Stimulated activated CD8-positive, alpha-beta memory T cell treated with anti-CD3 and anti-CD28 coated beads, Interleukin-12 subunit alpha, Interleukin-12 subunit beta, amount 100 ng/mL, for 1 hour (primary cell): ENCODE measurements around the gene SLC11A2.
A peak's percentile ranks its signal among the peaks of the same experiment; 100 is the strongest.
"Not testable (repeated sequence)": the region's sequence is repeated elsewhere in the genome, so short reads cannot be mapped to it uniquely, and the experiment has no call there.

Source experiments
- DNase-seq: peaks from one replicate; pipeline ENCODE4 v3.0.0-alpha.2; 2020; ENCODE audit warnings: low read depth

The SLC11A2 gene

DNA sequence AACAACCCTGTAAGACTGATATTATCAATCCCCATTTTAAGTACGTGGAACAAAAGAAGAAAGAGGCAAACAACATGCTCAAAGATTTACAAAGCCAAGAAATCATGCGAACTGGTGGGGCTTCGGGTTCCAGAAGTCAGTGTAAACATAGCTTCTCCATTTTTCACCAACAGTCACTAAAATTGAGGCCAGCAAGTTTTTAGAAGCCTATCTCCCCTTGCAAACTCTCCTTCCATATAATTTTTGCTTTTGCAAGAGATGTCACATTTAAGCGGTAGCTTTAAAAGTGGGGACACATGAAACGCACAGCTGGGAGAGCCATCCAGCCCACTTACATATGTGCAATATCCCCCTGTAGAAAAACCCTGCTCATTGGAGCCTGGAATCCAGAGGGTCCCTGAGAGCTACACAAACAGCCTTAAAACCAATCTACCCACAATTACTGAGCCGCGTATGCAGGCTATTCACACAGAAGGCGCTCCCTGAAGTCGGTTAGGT is 797 bp downstream of the SLC11A2 start:
- no peak for DNase-seq

DNA sequence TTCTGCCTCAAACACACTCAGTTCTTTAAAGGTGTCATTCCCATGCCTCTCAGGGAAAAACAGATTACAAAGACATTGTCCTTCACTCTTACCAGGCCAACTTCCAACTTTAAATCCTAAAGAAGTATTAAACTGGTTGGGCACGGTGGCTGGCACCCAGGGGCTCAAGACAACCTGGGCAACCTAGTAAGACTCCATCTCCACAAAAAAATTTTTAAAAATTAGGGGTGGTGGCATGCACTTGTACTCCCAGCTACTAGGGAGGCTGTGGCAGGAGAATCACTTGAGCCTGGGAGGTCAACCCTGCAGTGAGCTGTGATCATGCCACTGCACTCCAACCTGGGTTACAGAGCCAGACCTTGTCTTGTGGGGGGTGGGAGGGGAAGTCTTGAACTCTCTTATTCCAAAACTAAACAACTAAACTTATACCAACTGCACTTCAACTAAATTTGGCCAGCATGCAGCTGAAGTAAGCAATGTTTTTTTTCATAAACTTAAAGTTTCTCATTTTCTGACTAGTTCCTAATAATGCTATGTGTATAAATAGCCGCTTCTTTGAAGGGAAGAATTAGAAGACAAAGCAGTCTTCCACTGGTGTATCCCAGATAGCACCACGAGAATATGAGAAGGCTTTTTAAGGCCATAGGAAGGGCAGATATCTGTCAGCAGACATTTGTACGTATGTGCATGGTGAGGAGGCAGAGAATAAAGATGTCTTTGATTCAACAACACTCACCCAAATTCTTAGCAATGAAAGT is 2.4 kb downstream of the SLC11A2 start:
- DNase-seq: no peak

DNA sequence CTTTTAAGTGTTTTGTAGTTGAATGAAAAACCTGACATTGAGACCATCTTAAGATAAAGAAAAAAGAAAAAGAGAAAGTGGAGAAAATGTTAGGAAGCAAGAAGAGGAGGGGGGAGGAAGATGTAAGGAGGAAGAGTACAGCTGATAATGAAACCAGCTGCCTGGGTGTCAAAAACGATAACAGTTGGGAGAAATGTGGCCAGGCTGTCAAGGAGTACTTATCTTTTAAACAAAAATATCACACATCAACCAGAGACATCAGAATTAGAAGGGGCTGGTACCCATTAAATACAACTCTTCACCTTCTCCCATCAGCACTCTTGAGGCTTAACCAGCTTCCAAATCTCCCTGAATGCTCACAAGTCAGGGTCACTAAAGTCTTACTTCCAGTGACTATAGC is 4.5 kb downstream of the SLC11A2 start:
- no peak for DNase-seq

GRCh38 chr12:51020448-51021182 is 5.6 kb downstream of the SLC11A2 start:
- no peak for DNase-seq

- DNase-seq: no peak
Measured at GRCh38 chr12:51019927-51020326, 6.3 kb downstream of the SLC11A2 start.

DNA sequence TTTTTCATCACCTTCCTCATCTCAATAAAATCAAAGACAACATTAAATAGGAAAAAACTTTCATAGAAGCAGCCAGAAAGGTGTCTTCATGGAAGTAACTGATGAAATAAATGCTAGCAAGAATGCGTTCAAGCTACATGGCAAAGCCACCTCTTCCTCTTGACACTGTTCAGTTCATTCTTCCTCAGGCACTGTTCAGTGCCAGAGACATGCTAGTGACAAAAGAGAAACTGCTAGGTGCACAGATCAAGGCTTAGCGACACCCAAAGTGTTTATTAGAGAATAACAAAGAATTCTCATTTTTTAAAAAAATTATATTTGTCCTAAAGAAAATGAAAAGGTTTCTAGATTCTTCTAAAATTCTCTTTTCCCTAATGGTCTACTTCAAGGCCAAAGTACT is 7.2 kb downstream of the SLC11A2 start:
- DNase-seq: no peak

DNA sequence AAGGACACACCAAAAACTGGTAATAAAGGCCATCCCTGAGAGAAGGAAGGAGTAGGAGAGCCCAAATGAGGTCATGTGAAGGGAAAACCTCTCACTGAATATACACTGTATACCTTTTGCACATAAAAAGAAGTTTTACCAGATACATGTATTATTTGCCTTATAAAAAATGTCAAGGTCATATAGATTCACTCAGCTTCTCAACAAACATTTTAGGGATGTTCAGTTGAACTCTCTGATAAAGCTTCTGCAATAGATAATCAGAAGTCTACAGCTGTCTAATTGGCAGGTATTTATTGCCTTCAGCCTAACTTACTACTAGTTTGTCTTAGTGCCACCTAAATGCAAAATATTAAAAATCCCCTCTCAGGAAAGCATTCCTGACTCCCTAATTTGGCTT is 8.7 kb downstream of the SLC11A2 start:
- DNase-seq: no peak

GRCh38 chr12:51014467-51014866 is 11.7 kb downstream of the SLC11A2 start:
- not testable (repeated sequence) for DNase-seq

DNA sequence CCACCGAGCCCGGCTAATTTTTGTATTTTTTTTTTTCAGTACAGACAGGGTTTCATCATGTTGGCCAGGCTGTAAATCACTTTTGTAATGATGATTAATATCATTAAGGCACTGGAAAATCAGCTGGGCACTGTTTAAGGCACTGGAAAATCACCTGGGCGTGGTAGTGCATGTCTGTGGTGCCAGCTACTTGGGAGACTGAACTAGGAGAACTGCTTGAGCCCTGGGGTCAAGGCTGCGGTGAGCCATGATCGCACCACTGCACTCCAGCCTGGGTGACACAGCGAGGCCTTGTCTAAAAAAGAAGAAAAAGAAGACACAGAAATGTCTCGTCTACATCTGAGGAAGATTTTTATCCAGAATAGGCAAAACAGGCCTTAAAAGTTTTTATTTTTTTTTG is 12.7 kb downstream of the SLC11A2 start:
- no peak for DNase-seq

DNA sequence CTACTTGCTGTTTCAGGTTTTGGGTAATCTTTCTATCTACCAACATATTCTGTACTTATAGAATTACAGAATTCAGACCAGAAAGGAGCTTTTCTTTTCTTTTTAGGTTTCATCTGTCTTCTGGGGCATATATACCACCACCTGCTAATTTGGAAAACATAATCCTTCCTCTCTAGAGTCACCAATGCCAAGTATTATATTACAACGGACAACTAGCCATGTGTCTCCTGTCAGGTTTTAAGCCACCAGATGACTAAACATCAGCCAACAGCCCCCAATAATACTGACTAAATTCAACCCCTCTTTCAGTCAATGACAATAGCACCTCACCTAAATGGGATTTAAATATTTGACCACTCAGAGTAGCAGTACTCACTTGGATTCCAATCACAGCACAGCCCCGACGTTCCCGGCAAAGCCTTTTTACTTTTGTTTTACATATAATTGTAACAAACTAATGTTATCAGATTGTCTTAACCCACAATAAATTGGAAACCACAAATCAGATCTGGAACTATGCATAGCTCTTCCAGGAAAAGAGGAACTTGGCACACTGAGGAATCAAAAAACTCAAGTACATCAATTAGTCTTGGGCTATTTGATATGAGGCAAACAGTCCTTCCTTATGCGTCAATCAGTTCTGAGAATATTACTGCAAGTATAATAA is 13.5 kb downstream of the SLC11A2 start:
- DNase-seq: no peak

DNA sequence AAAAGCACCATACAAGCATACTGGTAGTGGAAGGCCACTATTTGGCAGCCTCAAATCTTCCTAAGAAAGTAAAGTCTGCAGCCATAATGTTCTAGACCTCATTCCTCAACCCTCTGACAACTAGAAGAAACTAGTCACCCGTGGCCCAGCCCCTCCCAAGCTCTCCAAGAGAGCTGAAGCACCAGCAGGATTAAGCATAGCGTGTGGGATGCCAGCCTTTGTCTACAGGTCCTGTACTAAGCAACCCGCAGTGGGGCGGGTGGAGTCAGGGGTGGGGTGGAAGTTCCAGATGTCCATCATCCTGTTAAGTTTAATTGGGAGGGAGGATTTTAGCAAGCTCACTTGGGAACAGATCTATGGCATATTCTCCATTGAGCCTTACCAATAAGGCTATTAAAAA is 14.2 kb downstream of the SLC11A2 start:
- DNase-seq: no peak

DNA sequence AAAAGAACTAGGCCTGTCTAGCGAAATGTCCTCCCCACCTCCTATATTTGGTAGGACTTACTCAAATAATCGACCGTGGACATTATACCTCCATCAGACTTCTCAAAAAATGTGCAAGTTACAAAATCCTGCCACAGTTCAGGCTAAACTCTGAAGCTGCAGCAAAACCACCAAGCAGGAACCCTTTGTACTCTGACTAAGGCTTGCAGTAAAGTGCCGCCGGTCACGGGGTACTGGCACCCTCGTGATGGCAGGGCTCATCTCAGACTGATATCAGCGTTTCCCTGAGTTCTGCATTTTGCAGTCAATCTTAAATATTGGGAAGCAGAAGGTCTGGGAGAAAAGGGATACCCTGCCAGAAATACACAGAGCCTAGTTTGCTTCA is 17.1 kb downstream of the SLC11A2 start:
- DNase-seq: peak; percentile 29

GRCh38 chr12:51008329-51009055 is 17.7 kb downstream of the SLC11A2 start:
- no peak for DNase-seq

GRCh38 chr12:51005671-51006070 is 20.5 kb downstream of the SLC11A2 start:
- no peak for DNase-seq

DNA sequence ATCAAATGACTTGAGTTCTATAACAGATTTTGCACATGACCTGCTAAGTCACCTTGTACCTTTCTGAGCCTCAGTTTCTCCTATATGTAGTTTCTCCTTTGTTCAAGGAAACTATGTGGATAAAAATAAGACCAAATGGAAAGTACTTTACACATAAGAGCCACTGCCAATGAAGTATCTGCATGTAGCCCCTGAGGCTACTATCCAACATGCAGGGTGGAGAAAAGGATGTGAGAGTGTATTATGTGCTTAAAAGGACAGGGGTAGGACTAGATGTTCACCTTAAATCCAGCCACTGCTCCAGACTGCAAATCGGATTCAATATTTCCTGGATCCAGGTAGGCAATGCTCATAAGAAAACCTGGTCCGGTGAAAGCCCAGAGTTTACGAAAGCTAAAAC is 21.2 kb downstream of the SLC11A2 start:
- DNase-seq: no peak

GRCh38 chr12:51004504-51004903 is 21.7 kb downstream of the SLC11A2 start:
- no peak for DNase-seq

GRCh38 chr12:51001799-51002198 is 24.4 kb downstream of the SLC11A2 start:
- DNase-seq: no peak

DNA sequence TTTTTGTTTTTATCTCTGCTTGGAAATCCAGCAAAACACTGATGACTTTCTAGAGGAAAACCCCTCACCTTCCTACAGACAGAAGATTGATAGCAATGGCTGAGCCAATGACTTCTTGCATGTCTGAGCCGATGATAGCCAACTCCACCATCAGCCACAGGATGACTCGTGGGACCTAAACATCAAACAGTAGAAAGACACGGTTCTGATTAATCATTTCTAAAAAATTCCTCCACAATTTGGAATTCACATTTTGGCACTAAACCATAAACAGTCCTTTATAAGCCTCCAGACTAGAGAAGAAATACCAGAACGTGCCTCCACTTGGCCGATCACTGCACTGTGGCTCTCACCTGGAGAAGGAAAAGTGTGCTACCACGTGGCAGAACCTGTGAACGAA is 25.9 kb downstream of the SLC11A2 start:
- DNase-seq: no peak

- no peak for DNase-seq
Measured at GRCh38 chr12:50999093-50999492, 27.1 kb downstream of the SLC11A2 start.

- DNase-seq: no peak
Measured at GRCh38 chr12:50992819-50993218, 33.4 kb downstream of the SLC11A2 start.

DNA sequence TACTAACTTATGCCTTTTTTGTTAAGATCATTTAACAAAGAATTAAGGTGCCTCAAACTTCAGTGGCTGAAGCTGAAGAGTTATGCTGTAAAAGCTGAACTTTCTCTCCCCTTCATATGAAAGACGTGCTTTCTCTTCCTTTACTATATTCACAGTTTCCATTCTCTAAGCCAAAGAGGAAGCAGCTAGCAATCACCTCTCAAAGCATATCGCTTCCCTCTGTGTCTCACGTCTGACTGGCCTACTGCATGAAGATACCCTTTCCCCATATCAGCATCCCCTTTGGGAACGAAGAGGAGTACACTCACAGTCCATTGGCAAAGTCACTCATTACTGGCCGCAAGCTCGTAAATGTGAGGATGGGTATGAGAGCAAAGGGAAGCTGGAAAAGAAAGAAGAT is 34.9 kb downstream of the SLC11A2 start:
- DNase-seq: no peak

GRCh38 chr12:50990791-50991190 is 35.4 kb downstream of the SLC11A2 start:
- no peak for DNase-seq
